Type B pancreatic cell (in vitro differentiated cells): ENCODE data around the gene NR2E1. TPM values are rescaled to one million over a fixed set of nuclear protein-coding genes. Genes with fewer than 3 reads are reported as not detected.

Experiments used
- DNase-seq: peaks from one replicate; pipeline ENCODE4 v3.0.0; 2021; ENCODE audit warnings: mixed read lengths; ENCODE audit not compliant: unreplicated experiment; ENCODE audit errors: extremely low spot score
- H3K27ac Mint-ChIP-seq: 2 replicates; pipeline ENCODE4 v1.8.0; 2021; ENCODE audit warnings: mild to moderate bottlenecking, mixed read lengths
- H3K27me3 Mint-ChIP-seq: 2 replicates; pipeline ENCODE4 v1.8.0; 2021; ENCODE audit warnings: mixed read lengths
- H3K36me3 Mint-ChIP-seq: 2 replicates; pipeline ENCODE4 v1.8.0; 2021; ENCODE audit warnings: mixed read lengths
- H3K4me1 Mint-ChIP-seq: one replicate; pipeline ENCODE4 v1.8.0; 2021; ENCODE audit warnings: mixed read lengths; ENCODE audit not compliant: unreplicated experiment
- H3K4me3 Mint-ChIP-seq: 2 replicates; pipeline ENCODE4 v1.8.0; 2021; ENCODE audit warnings: mild to moderate bottlenecking, mixed read lengths
- H3K9me3 Mint-ChIP-seq: 2 replicates; pipeline ENCODE4 v1.8.0; 2021; ENCODE audit warnings: mixed read lengths
- total RNA-seq: library from RNA; stranded (reverse); gene quantifications from 2 replicates; pipeline ENCODE4 v1.2.1, GENCODE V29; 2021; ENCODE audit warnings: low replicate concordance
- TF ChIP-seq, protein P1 (sequence below): fragments of 200-600 bp; sonication (generic); conservative IDR thresholded peaks from 2 replicates; pipeline ENCODE4 v1.5.0; 2021; ENCODE audit warnings: antibody characterized with exemption, mild to moderate bottlenecking

Gene NR2E1
- total RNA-seq, 1 donor from 2014 or later: not detected

DNA sequence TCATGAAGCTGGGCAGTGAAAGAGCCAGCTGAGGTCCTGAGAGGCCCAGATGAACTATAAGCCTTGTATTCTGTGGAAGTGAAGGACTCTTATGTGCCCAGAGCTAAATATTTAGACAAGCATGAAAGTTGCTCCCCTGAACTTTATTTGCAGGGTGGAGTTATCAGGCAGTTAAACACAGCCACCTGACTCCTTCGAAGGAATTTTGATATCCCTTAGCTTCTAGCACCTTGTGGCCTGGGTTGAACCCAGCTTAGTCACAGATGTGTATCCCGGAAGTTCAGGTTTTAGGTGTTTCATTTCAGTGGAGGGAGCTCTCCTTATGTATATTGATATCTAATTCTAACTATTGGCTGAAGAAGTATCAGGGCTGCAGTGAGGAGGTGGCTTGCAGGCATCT lies 20.4 kb downstream of the NR2E1 start:
- TF ChIP-seq, protein P1, sequence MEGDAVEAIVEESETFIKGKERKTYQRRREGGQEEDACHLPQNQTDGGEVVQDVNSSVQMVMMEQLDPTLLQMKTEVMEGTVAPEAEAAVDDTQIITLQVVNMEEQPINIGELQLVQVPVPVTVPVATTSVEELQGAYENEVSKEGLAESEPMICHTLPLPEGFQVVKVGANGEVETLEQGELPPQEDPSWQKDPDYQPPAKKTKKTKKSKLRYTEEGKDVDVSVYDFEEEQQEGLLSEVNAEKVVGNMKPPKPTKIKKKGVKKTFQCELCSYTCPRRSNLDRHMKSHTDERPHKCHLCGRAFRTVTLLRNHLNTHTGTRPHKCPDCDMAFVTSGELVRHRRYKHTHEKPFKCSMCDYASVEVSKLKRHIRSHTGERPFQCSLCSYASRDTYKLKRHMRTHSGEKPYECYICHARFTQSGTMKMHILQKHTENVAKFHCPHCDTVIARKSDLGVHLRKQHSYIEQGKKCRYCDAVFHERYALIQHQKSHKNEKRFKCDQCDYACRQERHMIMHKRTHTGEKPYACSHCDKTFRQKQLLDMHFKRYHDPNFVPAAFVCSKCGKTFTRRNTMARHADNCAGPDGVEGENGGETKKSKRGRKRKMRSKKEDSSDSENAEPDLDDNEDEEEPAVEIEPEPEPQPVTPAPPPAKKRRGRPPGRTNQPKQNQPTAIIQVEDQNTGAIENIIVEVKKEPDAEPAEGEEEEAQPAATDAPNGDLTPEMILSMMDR: no peak
- no peaks in the 10 kb centered on the region for H3K4me1 Mint-ChIP-seq
- DNase-seq: peak; percentile 6
- H3K4me3 Mint-ChIP-seq: no peak overlapping the region
- no peaks in the 10 kb centered on the region for H3K36me3 Mint-ChIP-seq
- H3K9me3 Mint-ChIP-seq: no peaks in the 10 kb centered on the region
- H3K27ac Mint-ChIP-seq: no peak overlapping the region
- peaks cover 67% of the 10 kb centered on the region for H3K27me3 Mint-ChIP-seq

DNA sequence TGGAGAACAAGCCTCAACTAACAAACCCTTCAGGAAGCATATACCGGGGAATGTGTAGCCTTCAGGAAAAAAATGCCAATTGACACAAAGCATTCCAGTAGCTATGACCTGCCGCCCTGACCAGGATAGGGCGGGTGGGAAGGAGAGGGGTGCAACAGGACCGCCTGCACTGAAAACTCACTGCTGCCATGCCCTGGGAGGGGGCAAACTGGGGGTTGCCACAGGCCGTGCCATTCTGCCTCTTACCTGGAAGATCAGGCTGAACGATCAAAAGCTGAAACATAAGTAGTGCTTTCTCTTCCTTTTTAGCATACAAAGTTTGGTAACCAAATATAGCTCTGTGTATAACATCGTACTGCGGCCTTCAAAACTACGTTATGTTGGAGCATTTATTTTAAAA lies 21.7 kb downstream of the NR2E1 start:
- Mint-ChIP-seq H3K27ac (no peak overlapping the region), H3K36me3 (no peaks in the 10 kb centered on the region), H3K27me3 (peaks cover 66% of the 10 kb centered on the region), H3K9me3 (no peaks in the 10 kb centered on the region), H3K4me1 (no peaks in the 10 kb centered on the region), H3K4me3 (no peak overlapping the region)
- DNase-seq: no peak
- TF ChIP-seq, protein P1: no peak

DNA sequence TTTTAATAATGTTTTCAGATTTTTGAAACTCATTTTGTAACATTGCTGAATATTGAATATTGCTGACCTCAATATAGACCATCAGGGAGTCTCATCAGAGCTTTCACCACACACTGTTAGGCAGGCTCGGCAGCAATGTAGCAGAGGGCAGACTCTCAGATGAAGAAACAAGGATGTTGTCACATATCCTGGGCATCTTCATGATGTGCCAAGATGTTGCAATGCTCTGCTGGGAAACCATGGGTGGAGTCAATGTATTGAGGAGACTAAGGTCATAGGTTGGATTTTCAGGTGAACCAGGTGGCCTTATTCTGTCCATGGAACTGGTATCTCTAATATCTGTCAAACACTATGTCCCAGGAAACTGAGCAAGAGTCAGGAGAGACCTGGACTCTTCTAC lies 27.3 kb downstream of the NR2E1 start:
- Mint-ChIP-seq H3K36me3 (no peaks in the 10 kb centered on the region), H3K9me3 (no peaks in the 10 kb centered on the region), H3K27me3 (peaks cover 33% of the 10 kb centered on the region), H3K4me3 (no peak overlapping the region), H3K27ac (no peak overlapping the region), H3K4me1 (no peaks in the 10 kb centered on the region)
- TF ChIP-seq, protein P1: no peak
- DNase-seq: no peak

DNA sequence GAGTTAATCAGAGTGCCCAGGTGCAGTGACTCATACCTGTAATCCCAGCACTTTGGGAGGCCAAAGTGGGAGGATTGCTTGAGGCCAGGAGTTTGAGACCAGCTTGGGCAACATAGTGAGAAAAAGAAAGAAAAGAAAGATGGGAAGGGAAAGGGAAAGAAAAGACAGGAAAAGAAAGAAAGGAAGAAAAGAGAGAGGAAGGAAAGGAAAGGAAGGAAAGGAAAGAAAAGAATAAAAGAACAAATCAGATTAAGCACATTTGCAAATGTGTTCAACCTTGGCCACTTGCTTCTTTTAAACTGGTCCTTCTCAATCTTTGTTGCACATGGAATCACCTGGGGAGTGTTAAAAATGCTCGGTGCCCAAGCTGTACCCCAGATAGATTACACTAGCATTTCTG lies 28.0 kb downstream of the NR2E1 start:
- Mint-ChIP-seq H3K4me3 (no peak overlapping the region), H3K36me3 (no peaks in the 10 kb centered on the region), H3K4me1 (no peaks in the 10 kb centered on the region), H3K27ac (no peak overlapping the region), H3K9me3 (no peaks in the 10 kb centered on the region), H3K27me3 (peaks cover 31% of the 10 kb centered on the region)
- no peak for DNase-seq
- TF ChIP-seq, protein P1: no peak

DNA sequence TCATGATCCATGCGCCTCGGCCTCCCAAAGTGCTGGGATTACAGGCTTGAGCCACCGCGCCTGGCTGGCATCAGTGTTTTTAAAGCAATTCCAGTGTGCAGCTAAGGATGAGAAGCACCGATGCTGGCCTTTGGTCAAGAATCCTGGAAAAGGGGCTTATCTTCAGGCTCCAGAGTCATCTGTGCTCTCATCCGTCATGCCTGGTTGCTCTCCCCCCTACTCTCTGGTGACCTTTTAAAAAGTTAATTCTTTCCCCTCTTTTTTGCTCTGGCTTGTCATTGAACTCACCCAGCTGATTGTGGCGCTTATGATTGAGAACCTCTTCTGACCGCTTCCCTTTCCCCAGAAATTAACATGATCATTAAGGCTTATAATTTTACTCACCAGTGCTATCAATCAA lies 28.7 kb downstream of the NR2E1 start:
- H3K36me3 Mint-ChIP-seq: no peaks in the 10 kb centered on the region
- TF ChIP-seq, protein P1: no peak
- no peaks in the 10 kb centered on the region for H3K4me1 Mint-ChIP-seq
- peaks cover 24% of the 10 kb centered on the region for H3K27me3 Mint-ChIP-seq
- no peak overlapping the region for H3K4me3 Mint-ChIP-seq
- DNase-seq: no peak
- H3K27ac Mint-ChIP-seq: no peak overlapping the region
- no peaks in the 10 kb centered on the region for H3K9me3 Mint-ChIP-seq

DNA sequence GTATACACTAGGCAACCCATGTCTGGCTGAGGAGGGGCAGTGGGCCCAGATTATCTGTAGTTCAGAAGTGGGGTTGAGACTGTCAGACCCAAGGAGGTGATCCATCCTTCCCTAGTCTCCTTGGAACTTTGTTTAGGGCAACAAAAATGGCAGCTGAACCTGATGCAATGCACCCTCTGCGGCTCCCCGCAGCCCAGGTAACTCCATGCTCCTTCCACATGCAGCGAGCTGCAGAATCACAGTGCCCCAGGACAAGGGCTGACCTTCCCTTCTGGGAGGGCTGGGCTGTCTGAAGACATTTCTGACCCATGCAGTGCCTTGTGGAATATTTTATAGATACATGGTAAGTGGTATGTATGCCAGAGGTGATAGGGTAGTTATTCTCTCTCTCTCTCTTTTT lies 29.4 kb downstream of the NR2E1 start:
- no peak overlapping the region for H3K27ac Mint-ChIP-seq

More for the DNA sequence above, 29.4 kb downstream of the NR2E1 start:
- H3K4me3 Mint-ChIP-seq: no peak overlapping the region
- H3K27me3 Mint-ChIP-seq: peaks cover 19% of the 10 kb centered on the region
- TF ChIP-seq, protein P1: no peak
- no peak for DNase-seq
- H3K9me3 Mint-ChIP-seq: no peaks in the 10 kb centered on the region
- no peaks in the 10 kb centered on the region for H3K36me3 Mint-ChIP-seq
- H3K4me1 Mint-ChIP-seq: peaks cover 4% of the 10 kb centered on the region
